ENCODE data around the gene FGF14. TPM values are rescaled to one million over a fixed set of nuclear protein-coding genes. Genes with fewer than 3 reads are reported as not detected.

Gene FGF14
- total RNA-seq, 2 experiments from 2014 or later = not detected

GRCh38 chr13:102003848-102004570, 397.8 kb downstream of the FGF14 start:
- Histone ChIP-seq H3K4me1 (ENCODE audit: insufficient read depth, low read length, poor library complexity, severe bottlenecking) (no peaks in the 10 kb centered on the region), H3K4me3 (ENCODE audit: low read depth, low read length, poor library complexity, severe bottlenecking) (no peak overlapping the region), H4K20me1 (ENCODE audit: insufficient read depth, low read length) (no peaks in the 10 kb centered on the region), H3K79me2 (ENCODE audit: insufficient read depth, low read depth, low read length) (no peaks in the 10 kb centered on the region), H2AFZ (ENCODE audit: low read length) (no peak overlapping the region), H3K27ac (ENCODE audit: low read depth, low read length, poor library complexity, severe bottlenecking) (no peak overlapping the region), H3K9me3 (ENCODE audit: low read length) (no peaks in the 10 kb centered on the region), H3K36me3 (ENCODE audit: insufficient read depth, low read length) (no peaks in the 10 kb centered on the region), H3K4me2 (ENCODE audit: low read length) (no peak overlapping the region), H3K9me2 (ENCODE audit: insufficient read depth, low read length) (no peaks in the 10 kb centered on the region)
- ChIA-PET CTCF (ENCODE audit: unreplicated experiment) (no interaction called here), POLR2A (interaction anchor here (0.6 kb wide), 1 partner anchor 39 kb away, joined by 3 read pairs; no protein-coding TSS in a partner anchor)
- no peak for DNase-seq (ENCODE audit: low spot score)
- intact Hi-C loops (cut with micrococcal nuclease; ENCODE audit: unreplicated experiment) = no loop called here
- no peak for TF ChIP-seq CTCF (conservative IDR thresholded peaks at IDR 0.05; ENCODE audit: low read length)
- no peak for TF ChIP-seq EZH2phosphoT487 (IDR thresholded peaks at IDR 0.05; ENCODE audit: borderline replicate concordance, low read depth, low read length)
- no TSS peak for BruUV-seq (replicated peaks)

- CTCF ChIA-PET (ENCODE audit: unreplicated experiment) = no interaction called here
- TF ChIP-seq CTCF (conservative IDR thresholded peaks at IDR 0.05; ENCODE audit: low read length) (no peak), EZH2phosphoT487 (IDR thresholded peaks at IDR 0.05; ENCODE audit: borderline replicate concordance, low read depth, low read length) (no peak)
Measured at GRCh38 chr13:102002287-102002686, 399.6 kb downstream of the FGF14 start.

GRCh38 chr13:102000764-102001163, 401.1 kb downstream of the FGF14 start:
- Histone ChIP-seq H3K79me2 (ENCODE audit: insufficient read depth, low read depth, low read length) (no peaks in the 10 kb centered on the region), H3K4me1 (ENCODE audit: insufficient read depth, low read length, poor library complexity, severe bottlenecking) (no peaks in the 10 kb centered on the region), H3K9me2 (ENCODE audit: insufficient read depth, low read length) (no peaks in the 10 kb centered on the region), H2AFZ (ENCODE audit: low read length) (no peak overlapping the region), H4K20me1 (ENCODE audit: insufficient read depth, low read length) (no peaks in the 10 kb centered on the region), H3K4me2 (ENCODE audit: low read length) (no peak overlapping the region), H3K36me3 (ENCODE audit: insufficient read depth, low read length) (no peaks in the 10 kb centered on the region), H3K9me3 (ENCODE audit: low read length) (no peaks in the 10 kb centered on the region), H3K27ac (ENCODE audit: low read depth, low read length, poor library complexity, severe bottlenecking) (no peak overlapping the region), H3K4me3 (ENCODE audit: low read depth, low read length, poor library complexity, severe bottlenecking) (no peak overlapping the region)
- no TSS peak for BruUV-seq (replicated peaks)
- intact Hi-C loops (cut with micrococcal nuclease; ENCODE audit: unreplicated experiment) = no loop called here
- POLR2A ChIA-PET = no interaction called here
- DNase-seq (ENCODE audit: low spot score) = no peak
- TF ChIP-seq CTCF (conservative IDR thresholded peaks at IDR 0.05; ENCODE audit: low read length) (no peak), EZH2phosphoT487 (IDR thresholded peaks at IDR 0.05; ENCODE audit: borderline replicate concordance, low read depth, low read length) (no peak)
- CTCF ChIA-PET (ENCODE audit: unreplicated experiment) = no interaction called here

More at GRCh38 chr13:102002287-102002686, 399.6 kb downstream of the FGF14 start:
- H3K79me2 ChIP-seq (ENCODE audit: insufficient read depth, low read depth, low read length) = no peaks in the 10 kb centered on the region
- no peak for DNase-seq (ENCODE audit: low spot score)
- H3K36me3 ChIP-seq (ENCODE audit: insufficient read depth, low read length) = no peaks in the 10 kb centered on the region
- no TSS peak for BruUV-seq (replicated peaks)
- no peak overlapping the region for H3K4me2 ChIP-seq (ENCODE audit: low read length)
- intact Hi-C loops (cut with micrococcal nuclease; ENCODE audit: unreplicated experiment) = no loop called here
- H3K27ac ChIP-seq (ENCODE audit: low read depth, low read length, poor library complexity, severe bottlenecking) = no peak overlapping the region
- H3K9me3 ChIP-seq (ENCODE audit: low read length) = no peaks in the 10 kb centered on the region
- H3K9me2 ChIP-seq (ENCODE audit: insufficient read depth, low read length) = no peaks in the 10 kb centered on the region
- no peaks in the 10 kb centered on the region for H3K4me1 ChIP-seq (ENCODE audit: insufficient read depth, low read length, poor library complexity, severe bottlenecking)
- H4K20me1 ChIP-seq (ENCODE audit: insufficient read depth, low read length) = no peaks in the 10 kb centered on the region
- no peak overlapping the region for H3K4me3 ChIP-seq (ENCODE audit: low read depth, low read length, poor library complexity, severe bottlenecking)
- POLR2A ChIA-PET = no interaction called here
- no peak overlapping the region for H2AFZ ChIP-seq (ENCODE audit: low read length)
